ENCODE data around the gene PTPRG. TPM values are rescaled to one million over a fixed set of nuclear protein-coding genes. Genes with fewer than 3 reads are reported as not detected.
A peak's percentile ranks its signal among the peaks of the same experiment; 100 is the strongest.

PTPRG gene
- total RNA-seq, 2 donors from 2014 or later = 76.5 to 108 TPM

DNA sequence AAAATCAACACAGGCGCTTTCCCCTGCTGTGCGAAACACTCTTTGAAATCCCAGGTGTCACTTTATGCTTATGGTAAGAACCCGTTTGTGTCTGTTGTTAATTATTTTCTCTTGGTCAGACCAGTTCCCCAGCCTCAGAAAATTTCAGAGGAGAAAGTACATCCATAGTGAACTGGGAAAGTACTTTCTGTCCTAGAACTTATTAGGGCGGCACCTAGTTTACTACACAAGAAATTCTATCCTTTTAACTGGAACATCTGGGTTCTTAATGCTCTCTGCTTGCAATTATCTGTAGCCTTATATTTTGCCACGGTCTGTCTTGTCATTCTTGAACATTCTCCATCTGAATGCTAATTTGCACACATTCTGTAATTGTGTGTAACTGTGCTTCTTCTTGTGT lies 215.0 kb downstream of the PTPRG start:
- 95 to 100% methylated on average over 1 to 5 of the region's 5 CpGs for WGBS, 2 experiments (ENCODE audit: insufficient coverage in 1 of 2, insufficient read length in 1 of 2)
- Histone ChIP-seq H3K27ac (ENCODE audit: low read depth, low read length) (no peak overlapping the region), H3K4me1 (ENCODE audit: control insufficient read depth, insufficient read depth, low read length) (no peaks in the 10 kb centered on the region), H3K27me3 (ENCODE audit: control insufficient read depth, insufficient read depth, low read length, poor library complexity, severe bottlenecking) (no peaks in the 10 kb centered on the region), H3K9ac (ENCODE audit: extremely low read depth, low read length, poor library complexity, severe bottlenecking) (no peak overlapping the region), H3K36me3 (ENCODE audit: control insufficient read depth, insufficient read depth, low read length) (no peaks in the 10 kb centered on the region), H3K9me3 (ENCODE audit: control insufficient read depth, low read length) (no peaks in the 10 kb centered on the region), H3K4me3 (ENCODE audit: low read length) (no peak overlapping the region)
- H3K27ac Mint-ChIP-seq = no peak overlapping the region
- H3K36me3 Mint-ChIP-seq (ENCODE audit: low read depth) = no peaks in the 10 kb centered on the region
- TF ChIP-seq, protein P1, sequence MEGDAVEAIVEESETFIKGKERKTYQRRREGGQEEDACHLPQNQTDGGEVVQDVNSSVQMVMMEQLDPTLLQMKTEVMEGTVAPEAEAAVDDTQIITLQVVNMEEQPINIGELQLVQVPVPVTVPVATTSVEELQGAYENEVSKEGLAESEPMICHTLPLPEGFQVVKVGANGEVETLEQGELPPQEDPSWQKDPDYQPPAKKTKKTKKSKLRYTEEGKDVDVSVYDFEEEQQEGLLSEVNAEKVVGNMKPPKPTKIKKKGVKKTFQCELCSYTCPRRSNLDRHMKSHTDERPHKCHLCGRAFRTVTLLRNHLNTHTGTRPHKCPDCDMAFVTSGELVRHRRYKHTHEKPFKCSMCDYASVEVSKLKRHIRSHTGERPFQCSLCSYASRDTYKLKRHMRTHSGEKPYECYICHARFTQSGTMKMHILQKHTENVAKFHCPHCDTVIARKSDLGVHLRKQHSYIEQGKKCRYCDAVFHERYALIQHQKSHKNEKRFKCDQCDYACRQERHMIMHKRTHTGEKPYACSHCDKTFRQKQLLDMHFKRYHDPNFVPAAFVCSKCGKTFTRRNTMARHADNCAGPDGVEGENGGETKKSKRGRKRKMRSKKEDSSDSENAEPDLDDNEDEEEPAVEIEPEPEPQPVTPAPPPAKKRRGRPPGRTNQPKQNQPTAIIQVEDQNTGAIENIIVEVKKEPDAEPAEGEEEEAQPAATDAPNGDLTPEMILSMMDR (conservative IDR thresholded peaks at IDR 0.05) = no peak
- peaks cover 12% of the 10 kb centered on the region for H3K4me1 Mint-ChIP-seq
- no peak for DNase-seq
- H3K9me3 Mint-ChIP-seq = no peaks in the 10 kb centered on the region
- H3K27me3 Mint-ChIP-seq (ENCODE audit: insufficient read depth) = no peaks in the 10 kb centered on the region
- no peak overlapping the region for H3K4me3 Mint-ChIP-seq

DNA sequence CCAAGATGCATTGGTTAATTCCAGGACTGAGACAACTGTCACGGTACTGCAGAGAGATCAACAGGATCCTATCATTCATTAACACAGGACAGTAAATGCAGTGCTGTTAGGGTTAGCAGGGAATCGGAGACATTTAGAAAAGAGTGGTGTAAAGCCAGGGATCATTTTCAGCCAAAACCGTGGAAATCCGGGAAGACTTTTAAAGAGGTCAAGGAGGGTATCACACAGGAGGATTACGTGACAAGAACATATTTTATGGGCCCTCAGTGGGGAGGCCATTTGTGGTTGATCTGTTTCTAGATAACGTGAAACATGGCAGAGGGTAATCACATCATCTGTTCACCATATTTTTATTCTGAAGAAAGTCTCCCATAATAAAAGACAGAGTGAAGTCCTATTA lies 216.1 kb downstream of the PTPRG start:
- Histone ChIP-seq H3K9me3 (ENCODE audit: control insufficient read depth, low read length) (no peaks in the 10 kb centered on the region), H3K4me1 (ENCODE audit: control insufficient read depth, insufficient read depth, low read length) (no peaks in the 10 kb centered on the region), H3K4me3 (ENCODE audit: low read length) (no peak overlapping the region), H3K27ac (ENCODE audit: low read depth, low read length) (no peak overlapping the region), H3K27me3 (ENCODE audit: control insufficient read depth, insufficient read depth, low read length, poor library complexity, severe bottlenecking) (no peaks in the 10 kb centered on the region), H3K9ac (ENCODE audit: extremely low read depth, low read length, poor library complexity, severe bottlenecking) (no peak overlapping the region), H3K36me3 (ENCODE audit: control insufficient read depth, insufficient read depth, low read length) (no peaks in the 10 kb centered on the region)
- H3K36me3 Mint-ChIP-seq (ENCODE audit: low read depth) = no peaks in the 10 kb centered on the region
- no peak overlapping the region for H3K27ac Mint-ChIP-seq
- TF ChIP-seq, protein P1 (conservative IDR thresholded peaks at IDR 0.05) = no peak
- 89 to 90% methylated on average over 5 to 6 of the region's 6 CpGs for WGBS, 2 experiments (ENCODE audit: insufficient coverage in 1 of 2, insufficient read length in 1 of 2)
- no peak overlapping the region for H3K4me3 Mint-ChIP-seq
- peaks cover 12% of the 10 kb centered on the region for H3K4me1 Mint-ChIP-seq
- no peaks in the 10 kb centered on the region for H3K9me3 Mint-ChIP-seq
- DNase-seq = no peak
- no peaks in the 10 kb centered on the region for H3K27me3 Mint-ChIP-seq (ENCODE audit: insufficient read depth)

DNA sequence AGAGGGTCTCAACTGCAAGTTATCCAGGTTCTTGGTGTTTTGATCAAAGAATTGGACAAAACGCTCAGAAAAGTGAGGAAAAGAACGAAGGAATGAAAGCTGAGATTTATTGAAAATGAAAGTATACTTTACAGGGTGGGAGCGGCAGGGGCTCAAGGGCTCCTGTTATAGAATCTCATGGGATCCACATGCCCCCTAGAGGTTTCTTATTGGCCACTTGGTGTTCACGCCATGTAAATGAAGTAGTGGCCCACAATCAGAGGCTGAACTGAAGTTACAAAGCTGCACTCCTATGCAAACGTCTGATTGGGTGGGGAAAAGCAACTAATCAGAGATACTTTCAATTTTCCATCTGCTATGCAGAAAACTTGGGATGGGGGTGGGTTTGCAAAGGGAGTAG lies 216.7 kb downstream of the PTPRG start:
- 89 to 100% methylated on average over 3 to 5 of the region's 5 CpGs for WGBS, 2 experiments (ENCODE audit: insufficient coverage in 1 of 2, insufficient read length in 1 of 2)
- no peaks in the 10 kb centered on the region for H3K36me3 Mint-ChIP-seq (ENCODE audit: low read depth)
- TF ChIP-seq, protein P1 (conservative IDR thresholded peaks at IDR 0.05) = peak; percentile 65
- H3K9me3 Mint-ChIP-seq = no peaks in the 10 kb centered on the region
- H3K4me3 Mint-ChIP-seq = no peak overlapping the region
- no peak overlapping the region for H3K4me3 ChIP-seq (ENCODE audit: low read length)
- no peaks in the 10 kb centered on the region for H3K4me1 ChIP-seq (ENCODE audit: control insufficient read depth, insufficient read depth, low read length)
- no peak overlapping the region for H3K27ac Mint-ChIP-seq
- H3K9ac ChIP-seq (ENCODE audit: extremely low read depth, low read length, poor library complexity, severe bottlenecking) = no peak overlapping the region
- H3K27me3 Mint-ChIP-seq (ENCODE audit: insufficient read depth) = no peaks in the 10 kb centered on the region
- no peak overlapping the region for H3K27ac ChIP-seq (ENCODE audit: low read depth, low read length)
- DNase-seq = peak; percentile 55
- H3K4me1 Mint-ChIP-seq = peaks cover 12% of the 10 kb centered on the region
- H3K36me3 ChIP-seq (ENCODE audit: control insufficient read depth, insufficient read depth, low read length) = no peaks in the 10 kb centered on the region
- no peaks in the 10 kb centered on the region for H3K9me3 ChIP-seq (ENCODE audit: control insufficient read depth, low read length)
- no peaks in the 10 kb centered on the region for H3K27me3 ChIP-seq (ENCODE audit: control insufficient read depth, insufficient read depth, low read length, poor library complexity, severe bottlenecking)
